HL-60/S4 treated with phorbol 12-myristate 13-acetate at 8.2 ng/mL for 4 days and 3 days (cell line): ENCODE measurements around the gene SPIC.

Experiments
- in situ Hi-C: fragments of 300-500 bp; cut with MboI; formaldehyde crosslinking; loops from 2 replicates; pipeline ENCODE4 v1.15.0; 2022; ENCODE audit warnings: low sequenced_read_pairs

The SPIC gene

GRCh38 chr12:101527682-101528081 is 52.5 kb downstream of the SPIC start:
- in situ Hi-C loops: no loop called here

DNA sequence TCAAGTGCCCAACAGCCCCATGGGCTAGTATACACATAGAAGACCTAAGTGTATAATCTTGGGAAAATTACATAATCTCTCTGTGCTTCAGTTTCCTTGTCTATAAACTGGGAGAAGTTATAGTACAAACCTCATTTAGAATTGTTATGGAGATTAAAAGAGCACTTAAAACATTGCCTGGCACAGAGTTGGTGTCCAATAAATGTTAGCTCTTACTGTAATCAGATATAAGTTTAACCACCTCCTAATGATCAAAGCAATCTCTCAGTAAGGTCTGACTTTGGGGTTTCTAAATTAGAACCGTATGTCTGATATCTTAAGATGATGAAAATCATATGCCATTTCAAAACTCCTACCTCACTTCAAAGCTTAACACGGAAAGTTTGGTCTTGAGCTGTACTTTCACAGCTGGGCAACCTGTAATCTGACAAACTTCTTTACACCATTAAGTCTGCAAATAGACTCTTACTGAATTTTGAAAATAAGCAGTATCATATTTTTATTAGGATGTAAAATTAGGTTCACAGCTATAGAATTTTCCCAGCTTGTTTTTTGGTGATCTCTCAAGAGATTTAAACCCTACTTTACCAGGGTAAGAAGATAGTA is 61.0 kb downstream of the SPIC start:
- in situ Hi-C loops: no loop called here
